ENCODE measurements around the gene METTL9. TPM values are rescaled to one million over a fixed set of nuclear protein-coding genes. Genes with fewer than 3 reads are reported as not detected.

The METTL9 gene
- total and polyA plus RNA-seq, 2 experiments from 2014 or later: 72.5 to 152 TPM

- no peak overlapping the region for H3K4me3 Mint-ChIP-seq
- H3K4me1 Mint-ChIP-seq: peaks cover 3% of the 10 kb centered on the region; the same call in 1 of the 3 replicates
- peaks cover 4% of the 10 kb centered on the region for H4K20me1 ChIP-seq (replicated peaks; ENCODE audit: insufficient read depth)
- ATAC-seq (no peak), DNase-seq (ENCODE audit: low spot score) (no peak)
- no peaks in the 10 kb centered on the region for H3K27me3 Mint-ChIP-seq (ENCODE audit: insufficient read depth, low read depth, poor library complexity)
- H3K36me3 ChIP-seq (ENCODE audit: insufficient read depth): no peaks in the 10 kb centered on the region
- no peaks in the 10 kb centered on the region for H3K27me3 ChIP-seq (ENCODE audit: insufficient read depth)
- H3K27ac Mint-ChIP-seq: peak overlapping the region; percentile 43; the same call in 1 of the 2 replicates
- H3K4me1 ChIP-seq (ENCODE audit: insufficient read depth): no peaks in the 10 kb centered on the region
- no peak overlapping the region for H3K27ac ChIP-seq (ENCODE audit: low read depth)
- H3K4me3 ChIP-seq: no peak overlapping the region
- H3K9me2 ChIP-seq (ENCODE audit: insufficient read depth): no peaks in the 10 kb centered on the region
- no peak overlapping the region for H2AFZ ChIP-seq
- H3K9me3 Mint-ChIP-seq: no peaks in the 10 kb centered on the region
- no peaks in the 10 kb centered on the region for H3K36me3 Mint-ChIP-seq (ENCODE audit: low read depth)
- H3K4me2 ChIP-seq: no peak overlapping the region
- no peaks in the 10 kb centered on the region for H3F3A ChIP-seq (replicated peaks; ENCODE audit: low read depth)
- peaks cover 44% of the 10 kb centered on the region for H3K79me2 ChIP-seq (replicated peaks; ENCODE audit: insufficient read depth)
- TF ChIP-seq ZNF462 (CRISPR knock-in tag; IDR thresholded peaks at IDR 0.05) (no peak), POLR2AphosphoS5 (IDR thresholded peaks at IDR 0.05; ENCODE audit: low read depth) (no peak), CREB1 (CRISPR knock-in tag; IDR thresholded peaks at IDR 0.05; ENCODE audit: low read depth) (no peak), REST (IDR thresholded peaks at IDR 0.05; ENCODE audit: unreplicated experiment) (no peak), CTCF (conservative IDR thresholded peaks at IDR 0.05; ENCODE audit: low read depth in 2 of 2) (no peak), STAT1 (IDR thresholded peaks at IDR 0.05; ENCODE audit: unreplicated experiment) (no peak), EZH2 (IDR thresholded peaks at IDR 0.05; ENCODE audit: low read depth, unreplicated experiment) (no peak), JUNB (IDR thresholded peaks at IDR 0.05; ENCODE audit: unreplicated experiment) (no peak), ZNF114 (CRISPR knock-in tag; IDR thresholded peaks at IDR 0.05) (no peak), ETS1 (IDR thresholded peaks at IDR 0.05) (no peak), EZH2phosphoT487 (IDR thresholded peaks at IDR 0.05; ENCODE audit: unreplicated experiment) (no peak), NANOG (IDR thresholded peaks at IDR 0.05; ENCODE audit: borderline replicate concordance) (no peak), ZNF331 (CRISPR knock-in tag; IDR thresholded peaks at IDR 0.05; ENCODE audit: low read depth) (no peak)
Observed at GRCh38 chr16:21646721-21647561, 47.6 kb downstream of the METTL9 start.

All from GM23338 (cell line).